ENCODE data around the gene LEPROT. TPM values are rescaled to one million over a fixed set of nuclear protein-coding genes. Genes with fewer than 3 reads are reported as not detected.

The LEPROT gene
- total RNA-seq, 4 donors from 2014 or later: 70.1 to 159 (median 94.2) TPM

- no peaks in the 10 kb centered on the region for H3K36me3 ChIP-seq
- TF ChIP-seq POLR2A (IDR thresholded peaks at IDR 0.05) (no peak), CTCF (IDR thresholded peaks at IDR 0.05) (no peak)
- no peak overlapping the region for H3K27ac ChIP-seq
- intact Hi-C loops (cut with DNase I): no loop called here
- H3K4me3 ChIP-seq (replicated peaks in 1 of 3): no peak overlapping the region
- no peak for DNase-seq
- no peaks in the 10 kb centered on the region for H3K9me3 ChIP-seq
- H3K4me1 ChIP-seq: no peaks in the 10 kb centered on the region
- WGBS, 2 donors: 95 to 96% methylated on average over 1 of the region's 1 CpG
- no peaks in the 10 kb centered on the region for H3K27me3 ChIP-seq
Measured at GRCh38 chr1:65399003-65399402, 21.5 kb upstream of the LEPROT start.

- TF ChIP-seq CTCF (IDR thresholded peaks at IDR 0.05) (no peak), POLR2A (IDR thresholded peaks at IDR 0.05) (no peak)
- intact Hi-C loops (cut with DNase I): no loop called here
- Histone ChIP-seq H3K9me3 (no peaks in the 10 kb centered on the region), H3K27ac (no peak overlapping the region), H3K27me3 (no peaks in the 10 kb centered on the region), H3K4me1 (no peaks in the 10 kb centered on the region), H3K36me3 (no peaks in the 10 kb centered on the region), H3K4me3 (replicated peaks in 1 of 3) (no peak overlapping the region)
- no peak for DNase-seq
- WGBS, 2 donors: 89 to 94% methylated on average over 3 of the region's 3 CpGs
Measured at GRCh38 chr1:65401612-65402011, 18.9 kb upstream of the LEPROT start.

GRCh38 chr1:65404941-65405340 lies 15.5 kb upstream of the LEPROT start:
- H3K27ac ChIP-seq: no peak overlapping the region
- TF ChIP-seq POLR2A (IDR thresholded peaks at IDR 0.05): no peak
- TF ChIP-seq CTCF (IDR thresholded peaks at IDR 0.05): no peak
- H3K4me1 ChIP-seq: no peaks in the 10 kb centered on the region
- intact Hi-C loops (cut with DNase I): no loop called here
- no peak overlapping the region for H3K4me3 ChIP-seq (replicated peaks in 1 of 3)
- DNase-seq: no peak
- no peaks in the 10 kb centered on the region for H3K27me3 ChIP-seq
- no peaks in the 10 kb centered on the region for H3K36me3 ChIP-seq
- H3K9me3 ChIP-seq: no peaks in the 10 kb centered on the region

DNA sequence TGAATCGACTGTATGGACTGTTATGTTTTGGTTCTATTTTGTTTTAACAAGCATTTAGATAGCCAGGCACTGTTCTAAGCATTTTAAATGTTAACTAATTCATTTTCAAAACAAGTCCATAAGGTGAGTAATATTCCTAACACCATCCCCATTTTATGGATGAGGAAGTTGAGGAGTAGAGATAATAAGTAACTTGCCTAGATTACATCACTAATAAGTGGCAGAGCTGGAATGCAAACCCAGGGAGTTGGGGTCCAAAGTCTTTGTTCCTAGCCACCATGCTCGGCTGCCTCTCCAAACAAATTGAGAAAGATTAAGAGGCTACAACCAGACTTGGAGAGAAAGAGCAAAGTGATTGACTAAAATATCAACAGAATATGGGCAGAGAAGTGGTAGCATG lies 12.6 kb upstream of the LEPROT start:
- H3K4me3 ChIP-seq (replicated peaks in 1 of 3): no peak overlapping the region
- H3K36me3 ChIP-seq: no peaks in the 10 kb centered on the region
- no peaks in the 10 kb centered on the region for H3K27me3 ChIP-seq
- no peak overlapping the region for H3K27ac ChIP-seq
- H3K4me1 ChIP-seq: no peaks in the 10 kb centered on the region
- H3K9me3 ChIP-seq: no peaks in the 10 kb centered on the region
- no peak for DNase-seq
- intact Hi-C loops (cut with DNase I): no loop called here
- no peak for TF ChIP-seq CTCF (IDR thresholded peaks at IDR 0.05)
- no peak for TF ChIP-seq POLR2A (IDR thresholded peaks at IDR 0.05)
- 65 to 68% methylated on average over 2 of the region's 2 CpGs for WGBS, 2 donors

DNA sequence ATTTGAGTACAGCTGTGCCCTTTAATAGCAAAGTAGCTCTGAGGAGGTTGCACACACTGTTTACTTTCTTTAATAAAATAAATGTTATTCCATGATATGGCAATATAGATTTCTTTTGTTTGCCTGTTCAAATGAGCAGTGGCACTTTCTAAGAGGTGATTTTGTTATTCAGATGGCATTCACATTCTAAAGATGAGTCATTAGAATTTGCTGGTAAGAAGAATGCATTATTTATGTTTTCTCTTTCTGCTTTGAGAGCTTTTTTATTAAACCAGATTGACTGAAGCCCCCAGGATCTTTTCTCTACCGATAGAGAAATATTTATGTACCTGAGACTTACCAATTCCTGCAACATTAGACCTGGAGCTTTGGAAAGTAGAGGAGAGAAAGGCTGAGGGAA lies 11.2 kb upstream of the LEPROT start:
- TF ChIP-seq POLR2A (IDR thresholded peaks at IDR 0.05) (no peak), CTCF (IDR thresholded peaks at IDR 0.05) (no peak)
- WGBS, 2 donors: 56 to 88% methylated on average over 1 of the region's 1 CpG
- H3K36me3 ChIP-seq: no peaks in the 10 kb centered on the region
- DNase-seq: no peak
- no peaks in the 10 kb centered on the region for H3K27me3 ChIP-seq
- H3K4me1 ChIP-seq: no peaks in the 10 kb centered on the region
- no peak overlapping the region for H3K4me3 ChIP-seq (replicated peaks in 1 of 3)
- intact Hi-C loops (cut with DNase I): no loop called here
- H3K27ac ChIP-seq: no peak overlapping the region
- no peaks in the 10 kb centered on the region for H3K9me3 ChIP-seq
